ENCODE data around the gene SELENOK. TPM values are rescaled to one million over a fixed set of nuclear protein-coding genes. Genes with fewer than 3 reads are reported as not detected.

Gene SELENOK
- total and polyA plus RNA-seq, 7 donors, result 46.3 to 207 (median 74.8) TPM

- Histone ChIP-seq H3K36me3 (ENCODE audit: insufficient read depth in 1 of 2, low read depth in 1 of 2) (no peaks in the 10 kb centered on the region), H3K9me3 (no peaks in the 10 kb centered on the region), H3K4me1 (peaks cover 4% of the 10 kb centered on the region), H3K27me3 (ENCODE audit: insufficient read depth in 3 of 3, low read length in 2 of 3) (no peaks in the 10 kb centered on the region), H3K27ac (peak overlapping the region; percentile 86), H3K4me3 (peak overlapping the region; percentile 89)
- TF ChIP-seq, protein P1, sequence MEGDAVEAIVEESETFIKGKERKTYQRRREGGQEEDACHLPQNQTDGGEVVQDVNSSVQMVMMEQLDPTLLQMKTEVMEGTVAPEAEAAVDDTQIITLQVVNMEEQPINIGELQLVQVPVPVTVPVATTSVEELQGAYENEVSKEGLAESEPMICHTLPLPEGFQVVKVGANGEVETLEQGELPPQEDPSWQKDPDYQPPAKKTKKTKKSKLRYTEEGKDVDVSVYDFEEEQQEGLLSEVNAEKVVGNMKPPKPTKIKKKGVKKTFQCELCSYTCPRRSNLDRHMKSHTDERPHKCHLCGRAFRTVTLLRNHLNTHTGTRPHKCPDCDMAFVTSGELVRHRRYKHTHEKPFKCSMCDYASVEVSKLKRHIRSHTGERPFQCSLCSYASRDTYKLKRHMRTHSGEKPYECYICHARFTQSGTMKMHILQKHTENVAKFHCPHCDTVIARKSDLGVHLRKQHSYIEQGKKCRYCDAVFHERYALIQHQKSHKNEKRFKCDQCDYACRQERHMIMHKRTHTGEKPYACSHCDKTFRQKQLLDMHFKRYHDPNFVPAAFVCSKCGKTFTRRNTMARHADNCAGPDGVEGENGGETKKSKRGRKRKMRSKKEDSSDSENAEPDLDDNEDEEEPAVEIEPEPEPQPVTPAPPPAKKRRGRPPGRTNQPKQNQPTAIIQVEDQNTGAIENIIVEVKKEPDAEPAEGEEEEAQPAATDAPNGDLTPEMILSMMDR (IDR thresholded peaks at IDR 0.05), result no peak
- ATAC-seq (no peak), DNase-seq (no peak)
- intact Hi-C loops (cut with DNase I), result loop anchor here in 1 of 2 donors (5.0 kb wide), 1 partner anchor 36 kb away; the partner anchor contains the start of gene ACTR8
- 1 to 2% (median 1%) methylated on average over 19 to 34 of the region's 34 CpGs for WGBS, 3 donors
These were observed 45.9 kb downstream of the SELENOK start for GRCh38 chr3:53845881-53846133.

GRCh38 chr3:53845103-53845880, 46.4 kb downstream of the SELENOK start:
- Histone ChIP-seq H3K9me3 (no peaks in the 10 kb centered on the region), H3K27me3 (ENCODE audit: insufficient read depth in 3 of 3, low read length in 2 of 3) (no peaks in the 10 kb centered on the region), H3K27ac (peak overlapping the region; percentile 86), H3K36me3 (ENCODE audit: insufficient read depth in 1 of 2, low read depth in 1 of 2) (no peaks in the 10 kb centered on the region), H3K4me3 (peak overlapping the region; percentile 89), H3K4me1 (peaks cover 4% of the 10 kb centered on the region)
- intact Hi-C loops (cut with DNase I), result loop anchor here in 1 of 2 donors (5.0 kb wide), 1 partner anchor 37 kb away; the partner anchor contains the start of gene ACTR8
- TF ChIP-seq, protein P1 (IDR thresholded peaks at IDR 0.05), result peak; percentile 30
- peak; percentile 59 to 77 for DNase-seq
- WGBS, 3 donors, result 15 to 18% (median 18%) methylated on average over 25 of the region's 25 CpGs
- peak; percentile 74 to 86 (median 78) for ATAC-seq

- no peaks in the 10 kb centered on the region for H3K27me3 ChIP-seq (ENCODE audit: insufficient read depth in 3 of 3, low read length in 2 of 3)
- H3K4me1 ChIP-seq, result peaks cover 4% of the 10 kb centered on the region
- no peaks in the 10 kb centered on the region for H3K36me3 ChIP-seq (ENCODE audit: insufficient read depth in 1 of 2, low read depth in 1 of 2)
- TF ChIP-seq, protein P1 (IDR thresholded peaks at IDR 0.05), result no peak
- 82 to 91% (median 87%) methylated on average over 9 of the region's 9 CpGs for WGBS, 3 donors
- intact Hi-C loops (cut with DNase I), result loop anchor here in 1 of 2 donors (5.0 kb wide), 1 partner anchor 38 kb away; the partner anchor contains the start of gene ACTR8
- H3K27ac ChIP-seq, result no peak overlapping the region
- H3K4me3 ChIP-seq, result no peak overlapping the region
- no peaks in the 10 kb centered on the region for H3K9me3 ChIP-seq
- DNase-seq (no peak), ATAC-seq (no peak)
These were observed 47.2 kb downstream of the SELENOK start for GRCh38 chr3:53844262-53845102.

GRCh38 chr3:53843195-53844177, 48.2 kb downstream of the SELENOK start:
- Histone ChIP-seq H3K27ac (no peak overlapping the region), H3K4me3 (no peak overlapping the region), H3K27me3 (ENCODE audit: insufficient read depth in 3 of 3, low read length in 2 of 3) (no peaks in the 10 kb centered on the region), H3K9me3 (no peaks in the 10 kb centered on the region), H3K4me1 (peaks cover 4% of the 10 kb centered on the region), H3K36me3 (ENCODE audit: insufficient read depth in 1 of 2, low read depth in 1 of 2) (peaks cover 0 to 3% of the 10 kb centered on the region in 2 donors)
- DNase-seq (no peak), ATAC-seq (no peak)
- intact Hi-C loops (cut with DNase I), result no loop called here
- TF ChIP-seq, protein P1 (IDR thresholded peaks at IDR 0.05), result no peak
- WGBS, 3 donors, result 80 to 84% (median 80%) methylated on average over 10 of the region's 10 CpGs
